Measurements from ENCODE around the gene SCRN2.

DNA sequence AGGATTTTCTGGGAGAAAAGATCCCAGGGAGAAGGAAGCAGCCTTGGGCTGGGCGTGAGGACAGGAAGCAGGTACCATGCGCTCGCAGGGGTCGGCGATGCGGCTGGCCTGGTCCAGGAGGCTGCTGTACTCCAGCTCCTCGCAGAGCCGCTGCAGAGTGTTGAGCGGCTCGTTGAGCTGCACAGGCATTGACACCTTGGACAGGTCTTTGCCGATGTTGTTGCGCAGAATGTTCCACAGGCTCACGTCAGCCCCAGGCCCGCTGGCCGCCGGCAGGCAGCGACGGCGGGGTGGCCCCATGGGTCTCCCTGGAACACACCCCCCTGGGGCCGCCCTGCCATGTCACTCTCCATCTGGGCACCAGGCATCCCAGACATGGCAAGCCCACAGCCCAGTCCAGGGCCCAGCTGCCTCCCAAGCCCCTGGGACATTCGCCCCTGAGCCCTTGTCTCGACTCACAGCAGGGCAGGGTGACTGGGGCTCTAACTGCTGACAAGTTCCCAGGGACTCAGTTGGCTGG is 27.5 kb downstream of the SCRN2 start:
- no peak for TF ChIP-seq GATA3 (IDR thresholded peaks at IDR 0.05; ENCODE audit: low read depth, low read length)
- no peak for TF ChIP-seq GATA2 (IDR thresholded peaks at IDR 0.05; ENCODE audit: low read depth, low read length)

Measured in SH-SY5Y (cell line).